B cell (primary cell): Measurements from ENCODE around the gene PARVA. TPM values are rescaled to one million over a fixed set of nuclear protein-coding genes. Genes with fewer than 3 reads are reported as not detected.

Experiments
- ATAC-seq: fragments of 200-7000 bp; cut with Tn5 transposase; one replicate; pipeline ENCODE4 v1.10.0; 2021; ENCODE audit warnings: low read depth, mild to moderate bottlenecking, moderate number of reproducible peaks, moderate library complexity
- CTCF ChIA-PET: fragments of 350-600 bp; sonication (Branson Sonifier 250); formaldehyde crosslinking; loops from one replicate; lab custom pipeline; 2021; ENCODE audit warnings: antibody characterized with exemption, inconsistent platforms; lab: Charles Lee
- POLR2A ChIA-PET: fragments of 350-600 bp; sonication (Branson Sonifier 250); formaldehyde crosslinking; loops from one replicate; lab custom pipeline; 2021; ENCODE audit warnings: antibody characterized with exemption; lab: Charles Lee
- DNase-seq: peaks from one replicate; pipeline ENCODE4 v3.0.0; 2013
- H2AFZ ChIP-seq: 2 replicates; pipeline ENCODE4 v1.6.1; 2012; ENCODE audit warnings: mild to moderate bottlenecking, low read depth, low read length; ENCODE audit not compliant: insufficient read depth, poor library complexity, severe bottlenecking
- H3K27ac ChIP-seq, 2 donors: 1 replicate in 1 of 2; 2 replicates in 1 of 2; pipeline ENCODE4 v1.5.1; 2012 to 2013; ENCODE audit warnings: low read length in 2 of 2, mild to moderate bottlenecking in 2 of 2, moderate library complexity in 1 of 2
- H3K27me3 ChIP-seq, 4 experiments: fragments of 200-600 bp in 1 of 4; sonication (generic) in 1 of 4; replicated peaks in 1 of 4; 1 replicate in 2 of 4; 2 replicates in 2 of 4; pipeline versions ENCODE4 v1.6.1 to v1.7.0; 2013 to 2016; ENCODE audit warnings: low read length in 3 of 4, mild to moderate bottlenecking in 2 of 4, mixed read lengths in 1 of 4, moderate library complexity in 1 of 4; ENCODE audit not compliant: insufficient read depth in 4 of 4, control insufficient read depth in 3 of 4; ENCODE audit errors: control extremely low read depth in 1 of 4
- H3K36me3 ChIP-seq, 2 experiments: replicated peaks in 1 of 2; 1 replicate in 1 of 2; 2 replicates in 1 of 2; pipeline versions ENCODE4 v1.6.1 to v1.7.1; 2013; ENCODE audit warnings: low read length in 1 of 2; ENCODE audit not compliant: insufficient read depth in 2 of 2, control insufficient read depth in 1 of 2; ENCODE audit errors: control extremely low read depth in 1 of 2, extremely low read depth in 1 of 2
- H3K4me1 ChIP-seq, 2 donors: fragments of 200-600 bp in 1 of 2; sonication (generic) in 1 of 2; 1 replicate in 1 of 2; 2 replicates in 1 of 2; pipeline versions ENCODE4 v1.5.1 to v1.6.1; 2013 to 2017; ENCODE audit warnings: low read length in 2 of 2; ENCODE audit not compliant: control insufficient read depth in 2 of 2, insufficient read depth in 2 of 2
- H3K4me2 ChIP-seq: replicated peaks from 2 replicates; pipeline ENCODE3; 2012; ENCODE audit warnings: mild to moderate bottlenecking, low read depth, low read length; ENCODE audit not compliant: poor library complexity, severe bottlenecking
- H3K4me3 ChIP-seq, 5 experiments: fragments of 200-600 bp in 1 of 5; sonication (generic) in 1 of 5; 1 replicate in 3 of 5; 2 replicates in 2 of 5; pipeline versions ENCODE4 v1.5.1 to v1.7.0; 2011 to 2016; ENCODE audit warnings: low read length in 4 of 5, mild to moderate bottlenecking in 4 of 5, low read depth in 2 of 5, control low read depth in 1 of 5, moderate library complexity in 1 of 5; ENCODE audit not compliant: insufficient read depth in 1 of 5; ENCODE audit errors: control extremely low read depth in 1 of 5, extremely low read depth in 1 of 5
- H3K79me2 ChIP-seq: fragments of 200-600 bp; sonication (generic); one replicate; pipeline ENCODE4 v1.6.0; 2016; ENCODE audit warnings: low read length; ENCODE audit not compliant: control insufficient read depth, insufficient read depth
- H3K9ac ChIP-seq: fragments of 200-600 bp; sonication (generic); 2 replicates; pipeline ENCODE4 v1.6.1; 2017; ENCODE audit warnings: mild to moderate bottlenecking, low read length, moderate library complexity
- H3K9me3 ChIP-seq, 3 donors: one replicate each; pipeline versions ENCODE4 v1.6.1 to v1.7.1; 2013; ENCODE audit warnings: low read length in 2 of 3; ENCODE audit not compliant: control insufficient read depth in 2 of 3, insufficient read depth in 1 of 3; ENCODE audit errors: control extremely low read depth in 1 of 3
- H4K20me1 ChIP-seq: 2 replicates; pipeline ENCODE4 v1.6.0; 2012; ENCODE audit warnings: mild to moderate bottlenecking, low read length; ENCODE audit not compliant: insufficient read depth, control insufficient read depth, poor library complexity, severe bottlenecking
- H3K27ac Mint-ChIP-seq: one replicate; pipeline ENCODE4 v1.8.0; 2021; ENCODE audit warnings: mixed read lengths
- H3K27me3 Mint-ChIP-seq: one replicate; pipeline ENCODE4 v1.8.0; 2021; ENCODE audit warnings: mixed read lengths
- H3K4me1 Mint-ChIP-seq: one replicate; pipeline ENCODE4 v1.8.0; 2021; ENCODE audit warnings: mixed read lengths
- H3K4me3 Mint-ChIP-seq: one replicate; pipeline ENCODE4 v1.8.0; 2021; ENCODE audit warnings: mixed read lengths
- H3K9me3 Mint-ChIP-seq: one replicate; pipeline ENCODE4 v1.8.0; 2022; ENCODE audit warnings: mixed read lengths; ENCODE audit not compliant: insufficient read depth
- CTCF ChIP-seq: fragments of 200-600 bp; IDR thresholded peaks from one replicate; pipeline ENCODE4 v1.8.0; 2022; ENCODE audit warnings: antibody characterized with exemption, mild to moderate bottlenecking
- EZH2 ChIP-seq: IDR thresholded peaks from 2 replicates; pipeline ENCODE4 v1.6.1; 2012; ENCODE audit warnings: borderline replicate concordance, low read depth, mild to moderate bottlenecking, moderate library complexity, low read length; ENCODE audit not compliant: insufficient read depth, poor library complexity, severe bottlenecking
- WGBS: methylation state at CpG from one replicate; pipeline ENCODE4 v1.1.5; 2013; ENCODE audit warnings: missing lambda C conversion rate; ENCODE audit not compliant: insufficient coverage; 5-methylcytosine and 5-hydroxymethylcytosine counted together
- intact Hi-C: fragments of 100-400 bp; cut with micrococcal nuclease; formaldehyde crosslinking; loops from one replicate; pipeline ENCODE4 v1.10.0; 2022
- polyA plus RNA-seq: library from polyadenylated mRNA; depleted of rRNA; stranded (reverse); fragments of >200 nt; gene quantifications from 2 replicates; pipeline ENCODE4 v1.2.3, GENCODE V29; 2012
- total RNA-seq, 2 donors: library from RNA; stranded (reverse); fragments of 120-200 nt in 1 of 2; gene quantifications; 1 replicate in 1 of 2; 2 replicates in 1 of 2; pipeline versions ENCODE4 v1.2.3 to v1.2.4, GENCODE V29; 2013 to 2022

PARVA gene
- total and polyA plus RNA-seq, 2 donors (not counting 1 experiment from before 2014, with no cell fraction given): not detected

DNA sequence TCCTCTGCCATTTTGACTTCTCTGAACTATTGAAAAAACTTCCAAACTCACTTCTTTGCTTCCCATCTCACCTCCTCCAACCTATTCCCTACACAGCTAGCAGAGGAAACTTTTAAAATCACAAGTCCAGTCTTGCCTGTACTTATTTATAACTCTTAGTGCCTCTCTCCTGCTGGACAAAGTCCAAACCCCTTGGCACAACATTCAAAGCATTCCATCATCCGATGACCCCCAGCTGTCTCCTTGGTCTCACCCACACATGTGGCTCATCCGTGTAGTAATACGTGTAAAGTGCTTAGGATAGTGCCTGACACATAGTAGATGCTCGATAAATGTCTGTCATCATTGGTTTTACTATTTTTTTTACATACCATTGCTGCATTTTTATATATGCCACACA lies 101.4 kb downstream of the PARVA start:
- H3K4me1 Mint-ChIP-seq: no peaks in the 10 kb centered on the region
- Histone ChIP-seq H3K4me1 (no peaks in the 10 kb centered on the region), H3K9ac (no peak overlapping the region), H3K36me3 (no peaks in the 10 kb centered on the region), H3K9me3 (peaks cover 0 to 3% (median 0%) of the 10 kb centered on the region in 3 donors), H3K27ac (no peak overlapping the region), H3K27me3 (no peaks in the 10 kb centered on the region), H3K4me2 (no peak overlapping the region), H2AFZ (no peak overlapping the region), H3K4me3 (no peak overlapping the region), H3K79me2 (no peaks in the 10 kb centered on the region), H4K20me1 (no peaks in the 10 kb centered on the region)
- H3K27ac Mint-ChIP-seq: no peak overlapping the region
- intact Hi-C loops: no loop called here
- TF ChIP-seq EZH2: no peak
- no peak for TF ChIP-seq CTCF
- H3K4me3 Mint-ChIP-seq: no peak overlapping the region
- H3K27me3 Mint-ChIP-seq: peaks cover 3% of the 10 kb centered on the region
- ATAC-seq (no peak), DNase-seq (no peak)
- POLR2A ChIA-PET: no interaction called here
- CTCF ChIA-PET: no interaction called here
- WGBS: no CpG with 5 or more reads among the region's 4 CpGs
- no peaks in the 10 kb centered on the region for H3K9me3 Mint-ChIP-seq

DNA sequence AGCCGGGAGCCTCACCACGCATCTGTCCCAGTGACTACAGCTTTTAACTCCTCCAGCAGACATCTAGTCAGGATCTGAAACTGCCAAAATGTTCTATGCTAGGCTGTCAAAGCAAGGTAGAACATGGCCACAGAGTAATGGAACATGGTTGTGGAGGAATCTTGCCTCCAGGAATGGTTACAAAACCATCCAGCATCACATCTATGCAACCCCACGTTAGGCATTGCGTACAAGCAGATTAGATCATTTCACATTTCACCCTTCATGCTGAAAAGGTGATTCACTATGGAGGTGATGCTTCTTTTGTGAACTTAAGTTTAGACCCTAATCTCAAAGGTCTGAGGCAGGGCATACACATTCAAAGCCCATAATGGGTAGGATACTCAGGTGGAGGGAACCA lies 103.0 kb downstream of the PARVA start:
- intact Hi-C loops: no loop called here
- 96% methylated on average over 2 of the region's 4 CpGs for WGBS
- TF ChIP-seq EZH2: no peak
- no peak for TF ChIP-seq CTCF
- ChIA-PET POLR2A (no interaction called here), CTCF (no interaction called here)
- Histone ChIP-seq H3K36me3 (no peaks in the 10 kb centered on the region), H3K9me3 (peaks cover 0 to 6% (median 0%) of the 10 kb centered on the region in 3 donors), H3K27me3 (no peaks in the 10 kb centered on the region), H3K4me1 (no peaks in the 10 kb centered on the region), H4K20me1 (no peaks in the 10 kb centered on the region), H3K9ac (no peak overlapping the region), H3K4me2 (no peak overlapping the region), H2AFZ (no peak overlapping the region), H3K4me3 (no peak overlapping the region), H3K79me2 (no peaks in the 10 kb centered on the region), H3K27ac (no peak overlapping the region)
- ATAC-seq (no peak), DNase-seq (no peak)
- H3K27me3 Mint-ChIP-seq: peaks cover 3% of the 10 kb centered on the region
- H3K4me1 Mint-ChIP-seq: no peaks in the 10 kb centered on the region
- H3K9me3 Mint-ChIP-seq: no peaks in the 10 kb centered on the region
- no peak overlapping the region for H3K4me3 Mint-ChIP-seq
- H3K27ac Mint-ChIP-seq: no peak overlapping the region
